Stimulated activated naive CD4-positive, alpha-beta T cell (primary cell): Measurements from ENCODE around the gene DPP3.

ENCODE experiments used
- DNase-seq, 6 experiments: peaks; one replicate each; lab custom pipeline; 2025; lab: John Stamatoyannopoulos, UW

The DPP3 gene

GRCh38 chr11:66465373-66466224 lies 14.6 kb upstream of the DPP3 start:
- DNase-seq = no peak

DNA sequence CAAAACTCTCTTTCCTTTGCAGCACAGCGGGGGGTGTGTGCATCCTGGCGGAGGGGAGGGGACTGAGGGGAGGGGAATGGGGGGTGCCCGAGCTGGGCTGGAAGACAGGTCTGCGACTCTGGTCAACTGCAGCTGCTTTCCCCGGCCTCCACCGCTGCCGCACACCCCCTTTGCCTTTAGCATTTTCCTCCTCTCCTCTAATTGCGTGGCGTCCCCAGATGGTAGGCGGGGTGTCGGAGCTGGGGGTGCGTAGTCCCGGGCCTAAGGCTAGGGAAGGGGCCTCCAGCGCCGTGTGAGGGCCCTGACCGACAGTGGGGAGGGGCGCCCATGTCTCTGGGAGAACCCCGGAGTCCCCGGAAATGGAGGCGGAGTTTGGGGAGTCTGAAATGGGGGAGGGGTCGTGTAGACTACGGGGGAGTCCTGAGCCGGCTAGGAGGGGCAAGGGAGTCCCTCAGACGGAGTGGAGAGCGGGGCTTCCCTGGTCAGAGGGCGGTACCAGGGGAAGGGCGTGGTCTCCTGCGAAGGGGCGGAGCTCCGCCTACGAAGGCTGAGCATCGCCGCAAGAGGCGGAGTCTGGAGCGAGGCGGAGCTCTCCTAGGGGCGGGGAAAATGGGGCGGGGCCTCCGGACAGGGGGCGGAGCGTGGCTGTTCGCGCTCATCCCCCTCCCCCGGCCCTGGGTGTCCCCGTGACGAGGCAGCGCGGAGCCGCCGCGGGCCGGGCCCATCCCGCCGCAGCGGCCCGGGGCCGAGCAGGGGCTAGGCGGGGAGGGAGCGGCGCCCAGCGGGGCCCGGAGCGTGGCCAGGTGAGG lies 13.8 kb upstream of the DPP3 start, which contains the start of gene PELI3:
TSS of gene PELI3 (plus strand) at position 681 of the 809 bp plus-strand sequence. CDS start 1,224 bp downstream, outside the sequence.
- peak; percentile 86 to 98 (median 95) for DNase-seq

GRCh38 chr11:66467034-66467659 lies 13.1 kb upstream of the DPP3 start:
- DNase-seq = peak in 1 of 6 experiments; percentile 76

- DNase-seq = peak in 1 of 6 experiments; percentile 5
Observed at GRCh38 chr11:66467756-66468155, 12.5 kb upstream of the DPP3 start.

DNA sequence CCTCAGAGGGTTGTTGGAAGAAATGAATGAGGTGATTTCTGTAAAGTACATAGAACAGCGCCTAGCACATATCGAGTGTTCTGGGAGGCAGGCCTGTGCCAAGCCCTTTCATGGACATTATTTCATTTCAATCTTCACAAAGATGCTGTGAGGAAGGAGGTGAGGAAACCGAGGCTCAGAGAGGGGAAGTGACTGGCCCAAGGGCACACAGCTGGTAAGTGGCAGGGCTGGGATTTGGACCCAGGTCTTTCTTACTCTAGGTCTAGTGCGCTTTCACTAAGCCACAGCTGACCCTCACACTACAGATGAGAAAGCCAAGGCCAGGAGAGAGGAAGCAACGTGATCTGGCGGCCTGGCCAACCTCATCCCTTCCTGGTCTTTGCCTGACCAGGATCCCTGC lies 11.5 kb upstream of the DPP3 start:
- DNase-seq = no peak

DNA sequence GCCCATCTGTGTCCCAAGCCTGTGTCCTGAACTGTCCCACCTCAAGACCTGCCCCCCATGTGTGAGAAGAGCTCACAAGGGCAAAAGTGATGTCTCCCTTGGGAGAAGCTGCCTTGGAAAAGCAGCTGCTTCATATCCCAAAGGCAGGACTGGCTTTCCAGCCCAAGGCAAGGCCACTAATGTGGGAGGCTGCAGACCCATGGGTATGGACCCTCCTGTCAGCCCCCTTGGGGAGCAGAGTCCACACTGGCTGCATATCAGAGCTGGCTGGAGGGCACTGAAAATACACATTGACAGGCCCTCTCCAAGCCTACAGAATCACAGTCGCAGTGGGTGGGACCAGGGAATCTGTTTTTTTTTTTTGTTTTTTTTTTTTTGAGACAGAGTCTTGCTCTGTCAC lies 10.8 kb upstream of the DPP3 start:
- no peak for DNase-seq

- DNase-seq = no peak
Observed at GRCh38 chr11:66470015-66470414, 10.2 kb upstream of the DPP3 start.

GRCh38 chr11:66471142-66471541 lies 9.1 kb upstream of the DPP3 start:
- no peak for DNase-seq

- no peak for DNase-seq
Observed at GRCh38 chr11:66472054-66472453, 8.2 kb upstream of the DPP3 start.

- no peak for DNase-seq
Observed at GRCh38 chr11:66473167-66473566, 7.1 kb upstream of the DPP3 start.

DNA sequence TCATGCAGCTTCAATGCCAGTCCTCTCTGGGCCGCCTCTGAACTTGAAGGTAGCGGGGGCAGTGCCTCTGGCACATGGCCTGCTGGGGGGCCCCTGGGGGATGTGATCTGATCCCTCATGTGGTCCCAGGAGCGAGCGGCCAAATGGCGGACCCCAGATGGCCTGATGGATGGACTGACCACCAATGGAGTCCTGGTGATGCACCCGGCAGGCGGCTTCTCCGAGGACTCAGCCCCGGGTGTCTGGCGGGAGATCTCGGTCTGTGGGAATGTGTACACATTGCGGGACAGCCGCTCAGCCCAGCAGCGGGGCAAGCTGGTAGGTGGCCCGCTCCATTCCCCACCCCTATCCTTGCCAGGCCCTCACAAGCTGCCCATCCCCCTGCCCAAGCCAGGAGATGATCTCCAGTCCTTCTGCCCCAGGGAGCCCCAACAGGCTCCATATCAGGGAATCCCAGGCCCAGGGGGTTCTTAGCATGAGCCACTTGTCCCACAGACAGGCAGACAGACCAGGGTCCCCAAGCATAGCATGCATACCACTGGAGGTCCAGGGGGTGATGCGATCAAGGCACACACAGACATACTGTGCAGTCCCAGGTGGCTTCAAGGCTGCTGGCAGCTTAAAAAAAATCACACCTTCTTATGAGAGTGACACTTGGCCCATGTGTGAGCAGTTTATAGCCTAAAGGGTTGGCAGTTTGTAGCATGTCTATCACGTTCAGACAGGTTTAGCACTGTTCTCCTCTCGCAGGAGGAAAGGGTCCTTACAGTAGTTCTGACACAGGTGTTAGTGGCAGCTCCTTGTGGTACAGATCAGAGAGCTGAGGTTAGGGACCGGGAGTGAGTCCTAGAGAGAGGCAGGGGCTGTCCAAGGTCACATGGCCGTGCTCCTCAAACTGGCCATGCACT lies 6.4 kb upstream of the DPP3 start:
- no peak for DNase-seq

DNA sequence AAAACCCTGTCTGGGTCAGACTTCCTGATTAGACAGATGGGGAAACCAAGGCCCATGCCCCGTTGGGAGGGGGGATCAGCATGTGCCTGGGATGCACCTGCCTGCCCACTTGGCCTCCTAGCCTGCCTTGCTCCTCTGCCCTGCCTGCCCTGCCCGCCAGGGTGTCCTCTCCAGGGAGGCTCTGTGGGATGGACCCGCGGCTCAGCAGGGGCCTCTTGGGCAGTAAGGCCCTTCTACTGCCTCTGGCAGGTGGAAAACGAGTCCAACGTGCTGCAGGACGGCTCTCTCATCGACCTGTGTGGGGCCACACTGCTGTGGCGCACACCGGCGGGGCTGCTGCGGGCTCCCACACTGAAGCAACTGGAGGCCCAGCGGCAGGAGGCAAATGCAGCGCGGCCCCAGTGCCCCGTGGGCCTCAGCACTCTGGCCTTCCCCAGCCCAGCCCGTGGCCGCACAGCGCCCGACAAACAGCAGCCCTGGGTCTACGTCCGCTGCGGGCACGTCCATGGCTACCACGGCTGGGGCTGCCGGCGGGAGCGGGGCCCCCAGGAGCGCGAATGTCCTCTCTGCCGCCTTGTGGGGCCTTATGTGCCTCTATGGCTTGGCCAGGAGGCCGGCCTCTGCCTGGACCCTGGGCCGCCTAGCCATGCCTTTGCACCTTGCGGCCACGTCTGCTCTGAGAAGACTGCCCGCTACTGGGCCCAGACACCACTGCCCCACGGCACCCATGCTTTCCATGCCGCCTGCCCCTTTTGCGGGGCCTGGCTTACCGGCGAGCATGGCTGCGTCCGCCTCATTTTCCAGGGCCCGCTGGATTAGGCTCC lies 4.7 kb upstream of the DPP3 start:
- DNase-seq = no peak

DNA sequence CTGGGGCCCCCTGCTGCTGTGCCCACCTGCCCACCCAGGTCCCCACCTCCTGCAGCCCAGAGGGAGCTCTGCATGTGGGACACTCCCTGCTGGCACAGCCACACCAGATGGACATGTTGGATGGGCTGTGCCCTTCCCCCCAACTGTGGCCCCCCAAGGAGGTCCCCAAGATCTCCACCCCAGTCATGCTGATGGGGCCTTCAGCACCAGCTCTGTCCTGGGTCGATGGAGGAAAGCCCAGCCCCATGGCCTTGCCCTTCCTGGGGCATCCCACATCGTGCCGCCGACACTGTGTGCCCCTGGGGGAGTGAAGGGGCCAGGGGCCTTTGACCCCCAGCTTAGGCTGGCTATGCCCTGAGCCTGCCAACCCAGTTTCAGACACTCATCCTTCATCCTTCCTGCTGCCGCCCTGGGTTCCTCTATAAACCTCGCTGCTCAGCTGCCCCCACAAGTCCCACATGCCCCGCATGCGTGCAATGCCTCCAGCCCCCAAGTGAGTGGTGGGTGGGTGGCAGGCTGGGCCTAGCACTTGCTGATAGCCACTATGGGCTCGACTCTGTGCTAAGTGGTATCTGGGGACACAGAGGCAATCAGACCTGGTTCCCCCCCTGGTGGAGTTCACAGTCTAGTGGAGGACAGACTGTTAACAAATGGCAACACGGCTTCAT lies 3.9 kb upstream of the DPP3 start:
- DNase-seq = no peak

DNA sequence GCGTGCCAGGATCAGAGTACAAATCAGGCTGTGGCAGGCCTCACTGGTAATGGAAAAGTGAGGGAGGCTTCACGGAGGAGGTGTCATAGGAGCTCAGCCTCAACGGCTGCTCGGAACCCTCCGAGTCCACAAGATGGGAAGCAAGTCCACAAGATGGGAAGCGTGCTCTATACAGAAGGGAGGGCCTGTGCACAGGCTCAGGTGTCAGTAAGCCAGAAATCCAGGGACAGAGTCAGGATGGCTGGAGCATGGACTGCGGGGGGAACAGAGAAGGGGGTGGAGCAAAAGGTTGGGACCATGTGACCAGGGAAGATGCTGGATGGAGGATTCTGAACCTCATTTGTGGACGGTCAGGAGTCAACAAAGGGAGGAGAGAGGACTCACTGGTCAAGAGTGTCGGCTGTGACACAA lies 3.4 kb upstream of the DPP3 start:
- DNase-seq = no peak

DNA sequence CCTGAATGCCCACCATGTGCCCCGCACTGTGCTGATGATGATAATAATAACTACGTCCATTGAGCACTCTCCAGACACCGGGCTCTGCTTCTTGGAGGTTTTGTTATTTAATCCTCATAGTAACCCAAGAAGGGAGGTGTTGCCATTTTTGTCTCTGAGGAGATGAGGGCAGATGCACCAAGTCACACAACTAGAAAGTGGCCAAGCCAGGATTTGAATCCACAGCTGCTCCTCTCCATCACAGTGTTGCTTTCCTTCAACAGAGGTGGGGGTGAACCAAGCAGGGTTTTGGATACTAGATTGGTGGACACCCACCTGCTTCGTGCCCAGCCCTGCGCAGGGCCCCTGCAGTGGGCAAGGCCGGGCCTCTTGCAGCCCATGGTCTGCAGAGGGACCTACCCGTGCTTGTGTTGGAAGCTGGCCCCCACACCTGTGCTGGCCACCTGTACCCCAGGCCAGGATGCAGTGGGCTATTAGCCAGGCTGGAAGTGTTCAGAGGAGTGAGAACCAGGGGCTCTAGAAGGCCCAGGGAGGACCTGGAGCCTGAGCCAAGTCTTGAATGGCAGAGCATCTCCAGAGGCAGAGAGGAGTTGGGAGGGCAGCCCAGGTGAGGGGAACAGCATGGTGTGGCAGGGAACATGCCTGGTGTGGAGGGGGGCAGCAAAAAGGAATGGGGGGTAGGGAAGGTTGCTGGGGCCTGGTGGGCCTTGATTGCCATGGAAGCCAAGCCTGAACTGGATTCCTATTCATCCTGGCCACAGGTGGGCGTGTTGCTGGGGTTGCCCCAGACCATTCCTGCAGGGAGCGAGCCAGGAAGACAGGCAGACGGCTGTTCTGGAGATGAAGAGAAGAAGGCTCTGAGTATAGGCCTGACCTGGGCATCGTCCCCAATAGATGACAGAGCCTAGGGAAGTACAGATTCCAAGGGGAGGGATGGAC lies 2.7 kb upstream of the DPP3 start:
- no peak for DNase-seq

DNA sequence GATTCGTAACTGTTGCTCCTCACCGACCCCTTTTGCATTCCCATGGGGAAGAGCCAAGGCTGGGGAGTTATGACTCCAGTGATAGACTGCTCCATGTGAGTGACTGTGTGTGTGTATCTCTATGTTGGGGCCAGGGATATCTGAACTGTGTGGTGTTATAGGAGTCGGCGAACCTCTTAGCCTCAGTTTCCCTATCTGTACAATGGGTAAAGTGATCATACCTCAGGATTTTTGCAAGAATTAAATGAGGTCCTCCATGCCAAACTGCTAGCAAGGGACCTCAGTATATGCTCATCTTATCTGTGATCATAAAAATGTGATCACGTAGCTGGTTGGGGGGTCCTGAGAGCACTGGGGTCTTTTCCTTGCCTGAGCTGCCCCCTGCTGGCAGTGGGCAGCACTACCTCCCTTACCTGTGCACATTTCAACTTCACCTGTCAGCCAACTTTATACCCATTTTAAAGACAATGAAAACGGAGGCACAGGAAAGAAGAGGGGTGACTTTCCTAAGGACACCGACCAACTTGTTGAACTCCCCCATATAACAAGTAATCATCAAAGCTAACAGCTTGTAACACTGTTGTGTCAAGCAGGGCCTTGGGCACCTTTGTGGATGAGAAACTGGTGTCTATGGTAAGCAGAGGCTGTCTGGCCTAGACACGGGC lies 1.4 kb upstream of the DPP3 start:
- peak in 3 of 6 experiments; percentile 6 to 34 (median 9) for DNase-seq

GRCh38 chr11:66479394-66480116 lies 679 bp upstream of the DPP3 start:
- DNase-seq = no peak
